MM.1S (cell line): ENCODE data around the gene EPHA3.

ENCODE experiments used
- CTCF ChIP-seq: fragments of 300-600 bp; sonication (generic); IDR thresholded peaks from 2 replicates; pipeline ENCODE4 v1.5.1; 2016; ENCODE audit warnings: antibody characterized with exemption, low read length, mixed read lengths
- EZH2 ChIP-seq: fragments of 300-600 bp; sonication (generic); optimal IDR thresholded peaks from 2 replicates; pipeline ENCODE3; 2017; ENCODE audit warnings: low read depth, mild to moderate bottlenecking, antibody characterized with exemption, low read length, mixed read lengths
- EZH2phosphoT487 ChIP-seq: fragments of 300-600 bp; sonication (generic); IDR thresholded peaks from 2 replicates; pipeline ENCODE4 v1.6.1; 2018; ENCODE audit warnings: antibody characterized with exemption, low read length

- TF ChIP-seq CTCF = no peak
- no peak for TF ChIP-seq EZH2
- no peak for TF ChIP-seq EZH2phosphoT487
Observed at GRCh38 chr3:89447243-89447642, 339.8 kb downstream of the EPHA3 start.
